ENCODE data around the gene IFNL1. TPM values are rescaled to one million over a fixed set of nuclear protein-coding genes. Genes with fewer than 3 reads are reported as not detected.

Gene IFNL1
- total and polyA plus RNA-seq, 11 donors = not detected

DNA sequence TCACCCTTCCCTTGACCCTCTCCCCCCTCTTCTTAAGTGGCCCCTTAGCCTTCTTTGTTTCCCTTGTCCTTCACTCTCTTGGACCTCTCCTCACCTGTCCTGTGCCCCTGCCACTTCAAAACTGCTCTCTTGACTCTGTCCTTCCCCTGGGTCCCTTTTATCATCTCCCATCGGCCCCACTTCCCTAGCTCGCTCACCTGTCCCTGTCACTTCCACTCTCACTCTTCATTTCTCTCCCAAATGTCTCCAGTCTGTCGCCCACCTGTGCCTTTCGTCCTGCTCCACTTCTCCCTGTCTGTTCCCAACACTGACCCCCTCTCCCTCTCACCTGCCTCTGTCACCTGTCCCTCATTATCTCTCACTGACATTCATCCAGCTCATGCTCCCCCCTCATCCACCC is 699 bp downstream of the IFNL1 start:
- WGBS, 4 donors = 80 to 88% (median 83%) methylated on average over 4 of the region's 4 CpGs
- H3K36me3 ChIP-seq = no peaks in the 10 kb centered on the region
- ATAC-seq (no peak), DNase-seq (no peak)
- no peaks in the 10 kb centered on the region for H3K9me3 ChIP-seq
- H3K4me3 ChIP-seq = no peak overlapping the region
- intact Hi-C loops (cut with DNase I) = no loop called here
- H3K27me3 ChIP-seq = peaks cover 0 to 63% (median 5%) of the 10 kb centered on the region in 9 donors
- no peaks in the 10 kb centered on the region for H3K4me1 ChIP-seq
- no peak overlapping the region for H3K27ac ChIP-seq
- TF ChIP-seq, protein P1, sequence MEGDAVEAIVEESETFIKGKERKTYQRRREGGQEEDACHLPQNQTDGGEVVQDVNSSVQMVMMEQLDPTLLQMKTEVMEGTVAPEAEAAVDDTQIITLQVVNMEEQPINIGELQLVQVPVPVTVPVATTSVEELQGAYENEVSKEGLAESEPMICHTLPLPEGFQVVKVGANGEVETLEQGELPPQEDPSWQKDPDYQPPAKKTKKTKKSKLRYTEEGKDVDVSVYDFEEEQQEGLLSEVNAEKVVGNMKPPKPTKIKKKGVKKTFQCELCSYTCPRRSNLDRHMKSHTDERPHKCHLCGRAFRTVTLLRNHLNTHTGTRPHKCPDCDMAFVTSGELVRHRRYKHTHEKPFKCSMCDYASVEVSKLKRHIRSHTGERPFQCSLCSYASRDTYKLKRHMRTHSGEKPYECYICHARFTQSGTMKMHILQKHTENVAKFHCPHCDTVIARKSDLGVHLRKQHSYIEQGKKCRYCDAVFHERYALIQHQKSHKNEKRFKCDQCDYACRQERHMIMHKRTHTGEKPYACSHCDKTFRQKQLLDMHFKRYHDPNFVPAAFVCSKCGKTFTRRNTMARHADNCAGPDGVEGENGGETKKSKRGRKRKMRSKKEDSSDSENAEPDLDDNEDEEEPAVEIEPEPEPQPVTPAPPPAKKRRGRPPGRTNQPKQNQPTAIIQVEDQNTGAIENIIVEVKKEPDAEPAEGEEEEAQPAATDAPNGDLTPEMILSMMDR (IDR thresholded peaks at IDR 0.05) = no peak

DNA sequence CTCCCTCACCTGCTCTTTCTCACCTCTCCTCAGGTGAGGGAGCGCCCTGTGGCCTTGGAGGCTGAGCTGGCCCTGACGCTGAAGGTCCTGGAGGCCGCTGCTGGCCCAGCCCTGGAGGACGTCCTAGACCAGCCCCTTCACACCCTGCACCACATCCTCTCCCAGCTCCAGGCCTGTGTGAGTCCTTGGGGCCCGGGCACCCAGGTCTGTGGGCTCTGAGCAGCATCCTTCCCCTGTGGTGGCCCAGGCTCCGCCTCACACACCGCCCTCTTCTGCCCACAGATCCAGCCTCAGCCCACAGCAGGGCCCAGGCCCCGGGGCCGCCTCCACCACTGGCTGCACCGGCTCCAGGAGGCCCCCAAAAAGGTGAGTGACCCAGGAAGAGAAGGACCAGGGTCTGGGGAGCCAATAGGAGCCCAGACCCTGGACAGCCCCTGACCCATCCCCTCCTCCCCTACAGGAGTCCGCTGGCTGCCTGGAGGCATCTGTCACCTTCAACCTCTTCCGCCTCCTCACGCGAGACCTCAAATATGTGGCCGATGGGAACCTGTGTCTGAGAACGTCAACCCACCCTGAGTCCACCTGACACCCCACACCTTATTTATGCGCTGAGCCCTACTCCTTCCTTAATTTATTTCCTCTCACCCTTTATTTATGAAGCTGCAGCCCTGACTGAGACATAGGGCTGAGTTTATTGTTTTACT is 1.9 kb downstream of the IFNL1 start:
- ATAC-seq = peak in 2 of 4 donors; percentile 38 to 55
- TF ChIP-seq POLR2A (IDR thresholded peaks at IDR 0.05) = no peak
- TF ChIP-seq, protein P1 (IDR thresholded peaks at IDR 0.05) = no peak
- Histone ChIP-seq H3K9me3 (no peaks in the 10 kb centered on the region), H3K36me3 (no peaks in the 10 kb centered on the region), H3K4me3 (peak overlapping the region in 1 of 12 donors; percentile 12), H3K4me1 (no peaks in the 10 kb centered on the region), H3K27me3 (peaks cover 0 to 68% (median 3%) of the 10 kb centered on the region in 9 donors), H3K27ac (no peak overlapping the region)
- WGBS, 4 donors = 61 to 68% (median 65%) methylated on average over 13 to 17 of the region's 17 CpGs
- peak in 2 of 5 donors; percentile 20 to 75 for DNase-seq
- intact Hi-C loops (cut with DNase I) = no loop called here

DNA sequence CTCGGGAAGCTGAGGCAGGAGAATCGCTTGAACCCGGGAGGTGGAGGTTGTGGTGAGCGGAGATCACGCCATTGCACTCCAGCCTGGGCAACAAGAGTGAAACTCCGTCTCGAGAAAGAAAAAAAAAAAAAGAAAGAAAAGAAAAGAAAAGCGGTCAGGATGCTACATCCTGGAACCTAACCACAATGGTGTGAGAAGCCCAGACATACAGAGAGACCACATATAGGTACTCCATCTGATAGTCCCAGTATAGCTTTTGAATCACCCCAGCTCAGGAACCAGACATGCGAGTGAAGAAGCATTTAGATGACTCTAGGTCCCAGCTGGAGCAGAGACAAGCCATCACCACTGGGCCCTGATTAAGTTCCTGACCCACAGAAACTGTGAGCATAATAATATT is 3.2 kb downstream of the IFNL1 start:
- 88 to 92% (median 90%) methylated on average over 9 of the region's 9 CpGs for WGBS, 4 donors
- intact Hi-C loops (cut with DNase I) = no loop called here
- DNase-seq (no peak), ATAC-seq (no peak)
- Histone ChIP-seq H3K36me3 (no peaks in the 10 kb centered on the region), H3K27me3 (peaks cover 0 to 76% (median 10%) of the 10 kb centered on the region in 9 donors), H3K4me1 (no peaks in the 10 kb centered on the region), H3K4me3 (no peak overlapping the region), H3K27ac (no peak overlapping the region), H3K9me3 (no peaks in the 10 kb centered on the region)
- no peak for TF ChIP-seq POLR2A (IDR thresholded peaks at IDR 0.05)
- TF ChIP-seq, protein P1 (IDR thresholded peaks at IDR 0.05) = no peak

DNA sequence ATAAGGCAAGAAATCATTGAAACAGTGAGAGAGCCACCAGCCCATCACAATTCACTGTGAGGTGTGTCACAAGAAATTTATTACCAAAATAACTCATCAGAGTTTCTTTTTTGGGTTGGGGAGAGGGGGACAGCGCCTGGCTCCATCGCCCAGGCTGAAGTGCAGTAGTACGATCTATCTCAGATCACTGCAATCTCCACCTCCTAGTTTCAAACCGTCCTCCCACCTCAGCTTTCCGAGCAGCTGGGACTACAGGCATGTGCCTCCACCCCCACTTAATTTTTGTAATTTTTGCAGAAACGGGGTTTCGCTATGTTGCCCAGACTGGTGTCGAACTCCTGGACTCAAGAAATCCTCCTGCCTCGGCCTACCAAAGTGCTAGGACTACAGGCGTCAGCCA is 3.6 kb downstream of the IFNL1 start:
- H3K27ac ChIP-seq = no peak overlapping the region
- no peak overlapping the region for H3K4me3 ChIP-seq
- ATAC-seq (no peak), DNase-seq (no peak)
- peaks cover 0 to 76% (median 15%) of the 10 kb centered on the region in 9 donors for H3K27me3 ChIP-seq
- no peaks in the 10 kb centered on the region for H3K4me1 ChIP-seq
- TF ChIP-seq, protein P1 (IDR thresholded peaks at IDR 0.05) = no peak
- TF ChIP-seq POLR2A (IDR thresholded peaks at IDR 0.05) = no peak
- intact Hi-C loops (cut with DNase I) = no loop called here
- H3K36me3 ChIP-seq = no peaks in the 10 kb centered on the region
- H3K9me3 ChIP-seq = no peaks in the 10 kb centered on the region
- WGBS, 4 donors = 84 to 89% (median 84%) methylated on average over 10 of the region's 10 CpGs

Data from heart left ventricle (tissue), 16 donors.